Fibroblast of skin of left quadriceps (primary cell): ENCODE results near the gene TP53.

ENCODE experiments used
- DNase-seq, 2 experiments: peaks; one replicate each; pipeline ENCODE4 v3.0.0-alpha.2; 2013; ENCODE audit warnings: low read depth in 2 of 2

Gene TP53

DNA sequence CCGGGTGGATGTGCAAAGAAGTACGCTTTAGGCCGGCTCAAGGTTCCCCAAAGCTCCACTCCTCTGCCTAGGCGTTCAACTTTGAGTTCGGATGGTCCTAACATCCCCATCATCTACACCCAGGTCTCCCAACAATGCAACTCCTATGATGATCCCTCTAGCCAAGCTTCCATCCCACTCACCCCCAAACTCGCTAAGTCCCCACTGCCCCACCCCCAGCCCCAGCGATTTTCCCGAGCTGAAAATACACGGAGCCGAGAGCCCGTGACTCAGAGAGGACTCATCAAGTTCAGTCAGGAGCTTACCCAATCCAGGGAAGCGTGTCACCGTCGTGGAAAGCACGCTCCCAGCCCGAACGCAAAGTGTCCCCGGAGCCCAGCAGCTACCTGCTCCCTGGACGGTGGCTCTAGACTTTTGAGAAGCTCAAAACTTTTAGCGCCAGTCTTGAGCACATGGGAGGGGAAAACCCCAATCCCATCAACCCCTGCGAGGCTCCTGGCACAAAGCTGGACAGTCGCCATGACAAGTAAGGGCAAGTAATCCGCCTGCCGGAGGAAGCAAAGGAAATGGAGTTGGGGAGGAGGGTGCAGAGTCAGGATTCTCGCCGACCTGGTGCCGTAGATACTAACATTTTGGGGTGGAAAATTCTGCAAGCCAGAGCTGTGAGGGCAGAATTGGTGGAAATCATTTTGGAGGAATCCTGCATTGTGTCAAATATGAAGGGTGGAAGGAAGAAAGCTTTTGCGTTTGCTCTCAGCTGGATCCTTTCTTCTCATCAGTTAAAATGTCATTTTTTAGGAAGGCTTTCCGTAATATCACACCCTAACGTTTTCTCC, at the start of gene TP53:
TP53 (minus strand) TSS at position 419 of the 836 bp plus-strand sequence. CDS start 10,896 bp downstream, outside the sequence.
- DNase-seq, result peak; percentile 85

DNA sequence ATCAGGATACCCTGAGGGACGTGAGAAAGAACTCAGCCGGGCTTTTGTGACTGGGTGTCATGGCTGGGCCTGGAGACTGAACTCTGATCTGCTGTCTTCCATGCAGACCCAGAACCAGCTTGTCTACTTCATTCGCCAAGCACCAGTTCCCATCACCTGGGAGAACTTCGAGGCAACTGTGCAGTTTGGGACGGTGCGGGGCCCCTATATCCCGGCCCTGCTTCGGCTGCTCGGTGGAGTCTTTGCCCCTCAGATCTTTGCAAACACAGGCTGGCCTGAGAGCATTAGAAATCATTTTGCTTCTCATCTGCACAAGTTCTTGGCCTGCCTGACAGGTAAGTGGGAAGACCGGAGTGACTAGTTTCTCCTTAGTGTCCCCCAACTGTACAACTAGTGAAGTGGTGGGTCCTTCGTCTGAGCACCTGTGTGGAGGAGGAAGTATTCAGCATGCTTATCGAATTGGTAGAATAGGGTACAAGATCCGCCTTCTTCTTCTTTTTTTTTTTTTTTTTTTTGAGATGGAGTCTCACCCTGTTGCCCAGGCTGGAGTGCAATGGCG, 45.8 kb upstream of the TP53 start:
- DNase-seq, result no peak

DNA sequence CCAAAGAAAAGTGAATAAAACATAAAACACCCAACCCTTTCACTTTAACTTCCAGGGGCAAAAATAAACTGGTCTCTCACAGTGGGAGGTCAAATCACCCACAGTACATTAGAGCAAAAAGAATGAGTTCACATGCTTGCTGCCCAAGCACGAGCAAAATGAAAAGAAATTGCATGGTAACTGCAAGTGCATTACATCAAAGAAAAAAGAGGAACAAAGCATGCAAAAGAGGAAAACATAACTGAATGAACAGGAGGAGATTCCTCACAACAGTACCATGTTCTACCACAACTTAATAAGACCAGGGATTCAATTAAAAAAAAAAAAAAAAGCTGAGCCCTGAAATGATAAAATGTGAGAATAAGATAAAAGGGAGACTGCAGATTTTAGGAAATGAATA, 42.5 kb upstream of the TP53 start:
- no peak for DNase-seq

DNA sequence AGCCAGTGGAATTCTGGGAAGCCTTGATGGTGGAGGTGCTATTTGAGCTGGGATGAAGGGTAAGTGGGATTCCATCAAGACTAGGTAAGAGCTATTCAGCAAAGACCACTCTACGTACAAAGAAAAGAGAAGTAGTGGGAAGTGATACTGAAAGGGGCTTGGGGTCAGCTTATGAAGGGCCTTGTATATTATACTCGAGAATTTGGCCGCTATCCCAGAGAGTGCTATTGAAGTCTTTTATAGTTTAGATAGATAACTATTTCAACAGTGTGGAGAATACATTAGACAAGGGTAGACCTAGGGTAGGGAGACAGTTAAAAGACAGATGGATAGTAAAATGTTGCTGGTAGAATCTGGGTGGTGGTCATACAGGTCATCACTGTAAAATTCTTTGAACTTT, 40.6 kb upstream of the TP53 start:
- DNase-seq, result no peak

DNA sequence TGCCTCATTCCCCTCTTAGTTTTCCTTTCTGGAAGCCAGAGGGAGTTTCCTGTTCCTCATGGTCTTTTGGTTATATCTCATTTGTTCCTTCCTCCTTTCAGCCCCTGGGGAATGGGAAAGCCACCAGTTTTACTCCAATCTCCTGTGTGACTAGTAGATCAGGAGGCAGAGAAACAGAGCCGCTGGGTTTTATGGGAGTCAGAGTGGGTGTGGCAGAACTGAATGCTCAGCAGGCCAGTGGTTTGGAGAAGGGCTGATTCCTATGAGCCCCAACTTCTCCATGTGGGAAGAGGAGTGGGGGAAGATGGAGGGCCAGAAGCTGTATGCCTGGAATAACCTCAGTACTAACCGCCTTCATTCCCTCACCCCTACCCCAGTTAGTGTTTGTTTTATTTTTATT, 34.3 kb upstream of the TP53 start:
- no peak for DNase-seq

DNA sequence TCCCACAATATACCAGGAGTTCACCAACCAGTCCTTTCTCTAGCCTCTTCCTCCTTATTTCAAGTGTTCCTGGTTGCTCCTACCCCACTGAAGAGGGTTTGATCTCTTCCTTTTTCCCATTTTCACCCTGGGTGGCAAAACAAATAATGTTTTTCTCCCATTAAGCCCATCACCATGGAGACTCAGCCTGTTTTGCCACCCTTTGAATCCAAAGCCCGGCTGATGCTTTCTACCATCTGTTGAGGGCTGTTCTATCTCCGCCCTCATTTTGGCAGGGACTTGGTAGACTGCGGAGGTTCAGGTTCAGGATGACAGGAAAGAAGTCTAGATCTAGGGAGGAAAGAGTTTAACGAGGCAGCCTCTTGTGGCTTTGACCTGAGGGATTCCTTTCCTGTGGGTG, 32.8 kb upstream of the TP53 start:
- no peak for DNase-seq

DNA sequence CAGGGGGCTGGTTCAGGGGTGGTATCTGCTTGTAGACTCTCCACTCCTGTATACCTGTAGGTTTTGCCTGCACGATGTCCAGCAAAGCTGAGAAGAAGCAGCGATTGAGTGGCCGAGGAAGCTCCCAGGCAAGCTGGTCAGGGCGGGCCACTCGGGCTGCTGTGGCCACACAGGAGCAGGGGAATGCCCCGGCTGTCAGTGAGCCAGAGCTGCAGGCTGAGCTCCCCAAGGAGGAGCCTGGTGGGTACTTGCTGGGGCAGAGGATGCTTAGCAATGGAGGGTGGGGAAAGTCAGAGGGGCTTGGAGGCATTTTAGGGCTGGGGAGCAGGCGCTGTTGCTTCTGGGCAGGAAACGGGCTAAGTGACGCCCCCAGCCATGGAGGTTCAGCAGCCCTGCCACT, 32.4 kb upstream of the TP53 start:
- DNase-seq, result no peak

DNA sequence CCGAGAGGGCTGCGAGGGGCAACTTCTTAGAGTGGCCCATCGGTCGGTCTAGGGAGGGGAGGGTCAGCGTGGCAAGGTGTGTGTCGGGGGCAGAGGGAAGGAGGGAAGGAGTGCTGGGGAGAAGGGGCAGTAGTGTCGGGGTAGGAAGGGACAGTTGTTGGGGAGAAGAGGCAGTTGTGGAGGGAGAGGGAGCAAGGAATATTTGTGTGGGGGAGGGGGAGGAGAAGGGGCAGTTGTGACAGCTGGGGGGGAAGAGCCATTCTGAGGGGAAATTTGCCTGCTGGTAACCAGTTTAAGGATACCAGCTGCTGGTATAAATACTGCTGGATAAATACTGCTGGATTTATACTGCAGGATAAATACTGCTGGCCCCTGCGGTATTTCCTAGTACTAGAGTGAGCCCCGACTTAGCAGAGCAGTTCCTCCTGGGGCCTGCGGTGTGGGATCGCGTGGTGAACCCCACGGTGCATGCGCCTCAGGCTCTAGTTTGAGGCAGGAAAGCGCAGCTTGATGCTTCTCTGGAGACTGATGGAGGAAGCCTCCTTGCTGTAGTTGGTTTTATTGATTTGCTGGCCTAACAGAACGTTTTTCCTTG, 30.6 kb upstream of the TP53 start:
- DNase-seq, result no peak

DNA sequence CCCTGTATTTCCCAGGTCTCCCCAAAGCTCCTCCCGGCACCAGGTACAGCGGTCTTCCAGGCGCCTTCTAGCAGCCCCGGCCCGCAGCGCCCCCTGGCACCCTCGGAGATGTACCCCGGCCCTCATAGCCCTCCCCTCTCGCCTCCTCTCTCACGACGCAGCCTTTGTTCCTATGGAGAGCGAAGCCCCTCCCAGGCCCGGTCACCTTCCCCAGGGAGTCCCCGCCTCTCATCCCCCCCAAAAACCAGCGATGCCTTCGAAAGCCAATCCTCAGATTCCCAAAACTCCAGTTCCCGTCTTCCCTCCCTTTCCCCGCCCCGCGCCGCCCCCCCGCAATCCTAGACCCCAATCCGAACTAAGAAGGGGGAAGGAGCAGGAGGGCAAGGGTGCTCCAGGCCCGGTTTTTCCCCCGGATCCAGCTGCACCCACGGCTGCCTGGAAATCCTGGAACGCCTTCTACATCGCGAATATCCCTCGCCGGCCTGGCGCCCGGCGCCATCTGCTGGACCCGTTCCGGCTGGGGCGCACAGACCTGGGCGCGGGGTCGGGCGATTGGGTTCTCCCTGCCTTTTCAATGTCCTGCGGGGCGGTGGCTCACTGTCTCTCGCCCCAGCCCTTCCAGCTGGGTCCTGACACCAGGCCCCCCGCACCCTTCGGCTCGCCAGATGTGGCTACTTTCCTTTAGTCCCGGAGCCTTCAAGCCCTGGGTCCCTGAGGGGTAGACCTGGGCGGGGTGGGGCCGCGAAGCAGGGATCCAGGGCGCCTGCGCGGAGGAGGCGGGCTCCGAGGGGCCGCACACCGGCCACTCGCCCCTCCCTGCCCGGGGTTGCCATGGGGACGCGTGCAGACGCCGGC, 29.8 kb upstream of the TP53 start, which contains the start of gene DNAH2:
DNAH2 (plus strand) TSS at position 844 of the 855 bp plus-strand sequence. CDS start 1,991 bp downstream, outside the sequence.
- peak; percentile 91 to 96 for DNase-seq

DNA sequence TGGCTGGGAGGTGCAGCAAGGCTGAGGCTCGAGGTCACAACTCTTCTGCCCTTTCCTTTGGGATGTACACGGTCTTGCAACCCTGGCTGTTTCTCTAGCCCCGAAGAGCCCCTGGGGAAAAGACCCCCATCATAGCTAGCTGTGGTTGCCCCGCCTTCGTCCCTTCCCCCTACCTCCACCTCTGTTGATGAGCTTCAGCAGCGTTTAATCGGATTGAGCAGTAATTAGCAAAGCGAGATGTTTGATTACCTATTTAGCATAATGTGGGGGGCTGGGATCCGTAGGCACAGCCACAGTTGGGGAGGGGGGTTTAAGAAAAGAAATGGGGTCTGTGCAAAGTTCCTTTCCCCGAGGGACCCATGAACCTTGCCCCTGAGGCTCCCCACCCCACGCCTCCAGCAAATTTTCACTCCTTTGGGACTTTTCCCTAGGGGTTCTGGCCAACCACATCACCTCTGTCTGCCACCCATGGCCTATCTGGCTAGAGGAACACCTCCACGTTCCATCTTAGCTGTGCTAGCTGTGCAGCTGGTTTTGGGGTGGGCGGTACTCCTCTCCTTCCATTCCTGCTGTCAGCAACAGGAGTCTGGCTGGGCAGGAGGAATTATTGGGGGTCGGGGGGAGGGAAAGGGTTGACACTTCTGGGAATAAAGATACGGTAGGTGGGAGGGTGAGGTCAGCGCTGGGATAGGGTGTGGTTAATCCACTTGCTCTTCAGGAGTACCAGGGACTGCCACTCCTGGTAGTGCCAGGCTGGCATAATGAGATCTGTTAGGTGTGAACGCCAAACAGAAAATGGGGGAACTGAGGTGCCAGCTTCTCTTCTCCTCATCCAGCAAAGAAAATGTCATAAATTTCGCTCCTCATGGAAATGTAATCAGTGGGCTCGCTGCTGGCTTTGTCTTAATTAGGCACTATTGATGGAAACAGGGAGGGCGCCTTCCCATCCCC, 28.9 kb upstream of the TP53 start:
- DNase-seq, result no peak

DNA sequence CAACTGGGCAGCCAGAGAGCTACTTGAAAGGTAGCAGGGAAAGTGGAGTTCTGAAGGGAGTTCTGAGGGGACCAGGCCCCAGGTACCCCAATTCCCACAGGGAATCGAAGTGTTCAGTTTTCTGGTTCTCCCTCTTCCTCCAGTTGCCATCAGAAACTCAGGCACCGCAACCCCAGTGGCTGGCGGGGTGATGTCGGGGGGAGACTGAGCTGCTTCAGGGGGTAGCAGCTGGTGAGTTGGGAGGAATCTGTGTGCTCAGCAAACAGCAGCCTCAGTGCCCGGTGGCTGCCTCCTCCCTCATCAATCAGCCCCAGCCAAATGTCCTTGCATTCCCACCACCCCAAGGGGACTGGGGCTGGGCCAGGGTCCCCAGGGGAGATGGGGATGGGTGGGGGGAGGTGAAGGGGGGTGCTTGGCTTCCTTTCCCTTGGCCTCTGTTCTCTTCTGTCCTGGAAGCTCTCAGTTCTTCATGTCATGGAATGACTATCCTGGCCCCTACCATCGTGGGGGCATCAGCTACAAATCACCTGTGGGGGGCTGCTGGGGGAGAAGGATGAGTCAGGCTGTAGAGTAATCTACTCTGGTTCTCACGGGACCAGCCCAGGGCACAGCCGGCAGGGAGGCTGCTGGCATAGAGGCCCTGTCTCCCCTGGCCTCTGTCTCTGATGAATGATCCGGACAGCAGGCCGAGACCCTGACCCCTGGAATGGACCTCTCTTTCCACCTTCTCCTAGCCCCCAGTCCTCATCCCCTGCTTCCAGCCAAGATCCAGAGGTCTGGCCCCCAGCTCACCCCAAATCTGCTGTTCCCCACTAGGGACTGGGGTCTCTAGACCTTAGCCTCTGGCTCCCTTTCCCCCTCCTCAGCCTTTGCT, 27.7 kb upstream of the TP53 start:
- no peak for DNase-seq

DNA sequence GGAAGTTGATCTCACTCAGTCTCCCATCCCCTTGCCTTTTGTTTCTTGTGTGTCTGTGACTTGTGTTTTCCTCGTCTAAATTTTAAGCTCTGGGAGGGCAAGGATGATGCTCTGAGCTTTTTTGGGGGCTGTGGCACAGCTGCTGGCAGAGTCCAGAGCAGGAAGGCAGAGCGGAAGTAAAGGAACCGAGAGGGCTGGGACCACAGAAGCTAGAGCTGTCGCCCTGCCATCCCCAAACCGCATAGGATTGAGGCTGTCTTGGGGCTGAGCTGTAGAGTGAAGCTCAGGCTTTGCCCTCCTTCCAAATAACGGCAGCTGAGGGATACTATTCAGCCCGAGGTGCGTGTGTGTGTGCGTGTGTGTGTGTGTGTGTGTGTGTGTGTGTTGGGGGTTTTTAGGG, 26.5 kb upstream of the TP53 start:
- DNase-seq, result no peak

DNA sequence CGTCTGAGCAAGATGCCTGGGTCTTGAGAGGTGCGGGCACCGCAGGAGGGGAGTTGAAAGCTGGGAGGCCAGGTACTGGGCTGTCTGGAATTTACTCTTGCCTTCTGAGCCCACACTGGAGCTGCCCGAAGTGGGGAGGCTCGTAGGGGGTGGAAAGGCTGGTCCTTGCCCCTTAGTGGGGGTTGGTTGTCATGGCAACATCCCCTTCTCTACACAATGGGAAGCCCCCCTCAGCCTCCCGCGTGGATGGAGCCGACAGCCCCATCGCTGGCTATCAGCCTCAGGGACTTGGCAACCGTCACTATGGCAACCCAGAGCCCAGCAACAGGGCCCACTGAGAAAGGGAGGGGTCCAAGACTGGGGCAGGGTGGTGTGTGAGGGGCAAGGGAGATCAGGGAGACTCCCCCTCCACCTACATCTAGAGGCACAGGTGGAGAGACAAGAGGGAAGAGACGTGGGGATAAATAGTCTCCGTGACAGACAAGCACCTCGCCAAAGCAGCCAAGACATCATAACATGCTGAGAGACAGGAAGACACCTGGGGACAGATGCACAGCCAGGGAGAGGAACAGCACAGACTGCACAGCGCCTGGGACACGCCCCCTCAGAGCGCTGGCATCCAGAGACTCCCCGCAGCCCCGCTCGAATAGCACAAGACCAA, 25.0 kb upstream of the TP53 start:
- no peak for DNase-seq

DNA sequence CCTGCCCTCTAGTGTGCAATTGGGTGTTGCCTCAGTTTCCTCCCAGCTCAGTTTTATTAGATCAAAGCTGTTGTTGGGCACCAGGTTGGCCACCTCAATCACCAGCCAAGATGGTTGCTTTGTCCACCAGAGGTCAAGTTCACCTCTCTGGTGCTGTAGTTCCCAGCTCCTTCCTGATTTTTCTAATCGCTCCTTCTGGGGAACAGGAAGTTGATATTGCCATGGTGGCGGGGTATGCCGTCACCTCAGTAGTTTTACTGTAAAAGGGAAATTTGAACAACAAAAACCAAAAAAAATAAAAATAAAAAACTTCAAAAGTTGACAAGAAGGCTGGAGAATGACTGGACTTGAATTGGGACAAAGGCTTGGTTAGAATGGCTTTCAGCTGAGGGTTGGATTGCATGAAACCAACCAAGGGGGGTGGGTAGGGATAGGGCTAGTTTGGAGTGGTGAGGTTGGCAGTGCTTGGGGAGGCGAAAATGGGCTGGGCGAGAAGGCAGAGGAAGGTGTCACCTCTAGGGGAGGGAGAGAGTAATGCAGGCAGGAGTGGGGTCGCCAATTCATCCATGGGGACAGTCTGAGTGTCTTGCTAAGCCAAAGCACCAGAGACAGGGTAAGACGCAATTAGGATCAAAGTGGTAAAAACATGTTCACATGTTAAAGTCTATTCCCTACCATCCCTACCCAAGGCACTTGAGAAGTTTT, 23.9 kb upstream of the TP53 start:
- no peak for DNase-seq

DNA sequence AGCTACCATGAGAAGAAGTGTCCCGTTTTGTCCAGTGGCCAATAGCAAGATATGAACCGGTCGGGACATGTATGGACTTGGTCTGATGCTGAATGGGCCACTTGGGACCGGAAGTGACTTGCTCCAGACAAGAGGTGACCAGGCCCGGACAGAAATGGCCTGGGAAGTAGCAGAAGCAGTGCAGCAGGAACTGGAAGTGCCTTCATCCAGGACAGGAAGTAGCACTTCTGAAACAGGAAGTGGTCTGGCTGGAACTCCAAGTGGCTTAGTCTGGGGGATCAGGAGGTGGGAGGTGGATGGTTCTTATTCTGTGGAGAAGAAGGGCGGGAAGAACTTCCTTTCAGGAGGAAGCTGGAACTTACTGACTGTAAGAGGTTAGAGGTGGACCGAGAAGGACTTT, 23.0 kb upstream of the TP53 start:
- no peak for DNase-seq

DNA sequence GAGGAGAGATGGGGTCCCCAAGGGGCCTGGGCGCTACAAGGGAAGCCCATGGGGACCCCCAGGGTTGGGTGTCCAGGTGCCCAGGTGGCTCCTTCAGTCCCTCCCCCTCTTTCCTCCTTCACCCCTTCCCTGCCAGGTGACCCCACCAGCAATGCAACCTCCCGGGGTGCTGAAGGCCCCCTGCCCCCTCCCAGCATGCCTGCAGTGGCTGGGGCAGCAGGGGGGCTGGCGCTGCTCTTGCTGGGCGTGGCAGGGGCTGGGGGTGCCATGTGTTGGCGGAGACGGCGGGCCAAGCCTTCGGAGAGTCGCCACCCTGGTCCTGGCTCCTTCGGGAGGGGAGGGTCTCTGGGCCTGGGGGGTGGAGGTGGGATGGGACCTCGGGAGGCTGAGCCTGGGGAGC, 21.7 kb upstream of the TP53 start:
- no peak for DNase-seq

DNA sequence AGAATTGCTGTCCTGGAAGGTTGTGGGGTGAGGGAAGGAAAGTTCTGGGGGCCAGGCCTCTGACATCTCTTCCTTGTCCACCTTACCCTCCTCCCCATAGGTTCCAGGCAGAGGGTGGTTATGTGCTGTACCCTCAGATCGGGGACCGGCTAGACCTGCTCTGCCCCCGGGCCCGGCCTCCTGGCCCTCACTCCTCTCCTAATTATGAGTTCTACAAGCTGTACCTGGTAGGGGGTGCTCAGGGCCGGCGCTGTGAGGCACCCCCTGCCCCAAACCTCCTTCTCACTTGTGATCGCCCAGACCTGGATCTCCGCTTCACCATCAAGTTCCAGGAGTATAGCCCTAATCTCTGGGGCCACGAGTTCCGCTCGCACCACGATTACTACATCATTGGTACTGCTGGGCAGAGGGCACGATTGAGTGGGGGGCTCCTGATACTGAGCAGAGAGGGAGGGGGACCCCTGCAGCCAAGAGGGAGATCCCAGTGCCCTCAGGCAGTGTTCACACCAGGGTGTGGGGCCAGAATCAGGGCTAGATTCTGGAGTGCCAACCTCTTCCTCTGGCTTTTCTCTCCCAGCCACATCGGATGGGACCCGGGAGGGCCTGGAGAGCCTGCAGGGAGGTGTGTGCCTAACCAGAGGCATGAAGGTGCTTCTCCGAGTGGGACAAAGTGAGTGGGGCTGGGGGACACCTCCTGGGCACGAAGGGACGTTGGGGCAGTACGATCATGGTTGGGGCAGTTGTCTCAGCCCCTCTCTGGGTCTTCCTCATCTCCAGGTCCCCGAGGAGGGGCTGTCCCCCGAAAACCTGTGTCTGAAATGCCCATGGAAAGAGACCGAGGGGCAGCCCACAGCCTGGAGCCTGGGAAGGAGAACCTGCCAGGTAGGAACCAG, 20.8 kb upstream of the TP53 start:
- no peak for DNase-seq

DNA sequence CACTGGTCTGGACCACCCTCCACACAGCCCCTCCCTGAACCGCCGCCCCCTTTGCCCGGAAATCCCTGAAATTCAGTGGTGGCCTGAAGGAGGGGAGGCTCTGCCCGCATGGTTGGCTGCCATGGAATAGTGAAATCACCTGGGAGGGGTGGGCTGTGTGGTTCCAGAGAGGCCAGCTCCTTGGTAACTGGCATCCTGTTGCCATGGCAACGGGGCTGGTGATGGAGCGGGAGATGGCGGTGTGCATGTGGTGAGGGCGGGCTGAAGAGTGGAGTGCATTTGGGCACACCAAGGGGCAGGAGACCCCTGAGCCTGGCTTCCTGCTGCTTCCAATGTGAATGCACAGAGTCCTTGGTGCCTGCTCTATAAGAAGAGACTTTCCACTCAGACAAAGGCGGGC, 20.2 kb upstream of the TP53 start:
- DNase-seq, result no peak
